Stimulated activated CD8-positive, alpha-beta memory T cell treated with anti-CD3 and anti-CD28 coated beads, Interleukin-4, amount 100 ng/mL, for 4 hours (primary cell): ENCODE results near the gene ADCY4.
A peak's percentile ranks its signal among the peaks of the same experiment; 100 is the strongest.
"Not testable (repeated sequence)": the region's sequence is repeated elsewhere in the genome, so short reads cannot be mapped to it uniquely, and the experiment has no call there.

Experiments used
- DNase-seq, 2 donors: peaks; one replicate each; pipeline ENCODE4 v3.0.0-alpha.2; 2020; ENCODE audit warnings: low read depth in 2 of 2, low spot score in 1 of 2

ADCY4 gene

GRCh38 chr14:24334431-24335291 lies at the start of gene ADCY4:
ADCY4 (minus strand) TSS chr14:24335071; CDS start chr14:24334652, 419 bp downstream.
- no peak for DNase-seq

- no peak for DNase-seq
Measured at GRCh38 chr14:24384169-24384568, 49.3 kb upstream of the ADCY4 start.

- no peak for DNase-seq
Measured at GRCh38 chr14:24382064-24382371, 47.1 kb upstream of the ADCY4 start.

- DNase-seq = no peak
Measured at GRCh38 chr14:24381363-24382063, 46.6 kb upstream of the ADCY4 start.

- DNase-seq = no peak
Measured at GRCh38 chr14:24379907-24380730, 45.2 kb upstream of the ADCY4 start.

GRCh38 chr14:24378981-24379906 lies 44.4 kb upstream of the ADCY4 start:
- no peak for DNase-seq

GRCh38 chr14:24378327-24378726 lies 43.5 kb upstream of the ADCY4 start:
- no peak for DNase-seq

GRCh38 chr14:24377657-24378056 lies 42.8 kb upstream of the ADCY4 start:
- no peak for DNase-seq

GRCh38 chr14:24377126-24377525 lies 42.3 kb upstream of the ADCY4 start:
- no peak for DNase-seq

GRCh38 chr14:24376448-24377070 lies 41.7 kb upstream of the ADCY4 start:
- no peak for DNase-seq

- no peak for DNase-seq
Measured at GRCh38 chr14:24372701-24373416, 38.0 kb upstream of the ADCY4 start.

GRCh38 chr14:24371605-24372004 lies 36.7 kb upstream of the ADCY4 start:
- not testable (repeated sequence) for DNase-seq

GRCh38 chr14:24370748-24371147 lies 35.9 kb upstream of the ADCY4 start:
- DNase-seq = no peak

GRCh38 chr14:24369907-24370687 lies 35.2 kb upstream of the ADCY4 start:
- DNase-seq = no peak

- no peak for DNase-seq
Measured at GRCh38 chr14:24369463-24369862, 34.6 kb upstream of the ADCY4 start.

- DNase-seq = peak in 1 of 2 donors; percentile 36
Measured at GRCh38 chr14:24368562-24369252, 33.8 kb upstream of the ADCY4 start.

- no peak for DNase-seq
Measured at GRCh38 chr14:24368212-24368561, 33.3 kb upstream of the ADCY4 start.

- DNase-seq = no peak
Measured at GRCh38 chr14:24367514-24368211, 32.8 kb upstream of the ADCY4 start, which contains the start of gene NFATC4. NFATC4 (plus strand) TSS chr14:24368184; CDS start chr14:24368341, 157 bp downstream.
